ENCODE data around the gene TSKU.

DNA sequence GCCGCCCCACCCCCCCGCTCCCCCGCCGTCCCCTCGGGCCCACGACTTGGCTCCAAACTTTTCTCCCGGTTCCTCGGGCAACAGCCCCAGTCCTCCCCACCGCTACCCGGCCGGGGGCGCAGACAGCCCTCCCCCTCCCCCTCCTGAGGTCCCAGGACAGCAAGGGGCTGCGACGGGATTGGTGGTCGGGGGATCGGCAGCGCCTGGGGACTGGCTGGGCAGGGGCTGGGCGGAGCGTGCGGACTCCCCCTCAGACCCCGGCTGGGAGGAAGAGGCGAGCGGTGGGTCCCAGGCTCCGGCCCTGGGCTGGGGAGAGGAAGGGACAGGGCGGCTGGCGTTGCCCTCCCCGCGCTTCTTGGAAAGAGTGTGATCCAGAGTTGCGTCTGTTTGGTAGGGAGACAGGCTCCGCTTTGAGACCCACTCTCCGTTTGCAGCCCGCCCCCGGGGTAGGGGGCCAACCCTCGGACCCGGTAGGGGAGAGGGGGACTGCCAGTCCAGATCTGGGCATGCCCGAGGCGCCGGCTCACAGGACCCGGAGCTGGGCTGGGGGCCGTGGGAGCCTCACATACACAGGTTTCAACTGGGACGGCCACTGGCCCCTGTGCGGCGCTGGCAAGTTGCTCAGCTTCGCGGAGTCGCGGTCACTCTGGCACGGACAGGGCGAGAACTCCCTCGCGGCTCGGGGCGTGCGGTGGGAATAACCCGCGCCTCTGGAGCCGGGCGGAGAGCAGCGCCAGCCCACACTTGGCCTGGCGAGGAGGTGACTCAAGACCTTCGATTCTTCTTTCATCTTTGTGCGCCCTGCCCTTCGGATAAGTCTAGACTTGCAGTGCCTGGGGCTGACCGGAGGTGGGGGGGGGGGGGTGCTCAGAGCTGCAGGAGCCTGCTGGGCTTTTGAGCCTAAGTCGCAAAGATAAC is 999 bp downstream of the TSKU start:
- TF ChIP-seq CTCF (IDR thresholded peaks at IDR 0.05 in 4 of 5, conservative IDR thresholded peaks at IDR 0.05 in 1 of 5) (no peak), POLR2A (IDR thresholded peaks at IDR 0.05) (no peak)
